Mucosa of gallbladder (tissue), 1 donor: ENCODE data around the gene UBE2O. TPM values are rescaled to one million over a fixed set of nuclear protein-coding genes. Genes with fewer than 3 reads are reported as not detected.
A peak's percentile ranks its signal among the peaks of the same experiment; 100 is the strongest.

ENCODE experiments used
- DNase-seq: peaks from one replicate; pipeline ENCODE4 v3.0.0-alpha.2; 2020; ENCODE audit warnings: low spot score
- total RNA-seq: library from RNA; stranded (reverse); gene quantifications from one replicate; pipeline ENCODE4 v1.2.1, GENCODE V29; 2021
- donor health status: DM: no; HTN: no; CAD: no.

Gene UBE2O
- total RNA-seq, 1 donor from 2014 or later: 26.0 TPM

- DNase-seq: no peak
Observed at GRCh38 chr17:76417499-76418143, 35.3 kb downstream of the UBE2O start.

- no peak for DNase-seq
Observed at GRCh38 chr17:76416899-76417298, 36.1 kb downstream of the UBE2O start.

- no peak for DNase-seq
Observed at GRCh38 chr17:76416457-76416856, 36.5 kb downstream of the UBE2O start.

- DNase-seq: no peak
Observed at GRCh38 chr17:76415786-76416185, 37.2 kb downstream of the UBE2O start.

- DNase-seq: peak; percentile 27
Observed at GRCh38 chr17:76414334-76415295, 38.3 kb downstream of the UBE2O start.

GRCh38 chr17:76411247-76411646 is 41.7 kb downstream of the UBE2O start:
- no peak for DNase-seq

- DNase-seq: no peak
Observed at GRCh38 chr17:76410328-76410965, 42.5 kb downstream of the UBE2O start.

GRCh38 chr17:76408037-76408849 is 44.7 kb downstream of the UBE2O start:
- DNase-seq: peak; percentile 61

- no peak for DNase-seq
Observed at GRCh38 chr17:76407509-76407908, 45.4 kb downstream of the UBE2O start.

GRCh38 chr17:76405967-76406647 is 46.8 kb downstream of the UBE2O start:
- no peak for DNase-seq

GRCh38 chr17:76405607-76405966 is 47.4 kb downstream of the UBE2O start:
- no peak for DNase-seq

GRCh38 chr17:76404976-76405563 is 47.9 kb downstream of the UBE2O start:
- DNase-seq: no peak

GRCh38 chr17:76404256-76404655 is 48.7 kb downstream of the UBE2O start:
- no peak for DNase-seq

GRCh38 chr17:76402711-76403110 is 50.2 kb downstream of the UBE2O start:
- no peak for DNase-seq

GRCh38 chr17:76399175-76400172 is 53.5 kb downstream of the UBE2O start:
- no peak for DNase-seq

GRCh38 chr17:76398523-76399174 is 54.3 kb downstream of the UBE2O start:
- DNase-seq: no peak

GRCh38 chr17:76397687-76398522 is 55.0 kb downstream of the UBE2O start:
- peak; percentile 90 for DNase-seq

GRCh38 chr17:76397184-76397583 is 55.8 kb downstream of the UBE2O start:
- DNase-seq: no peak
